Tibial nerve (tissue), 4 donors: ENCODE measurements around the gene NUDT7. TPM values are rescaled to one million over a fixed set of nuclear protein-coding genes. Genes with fewer than 3 reads are reported as not detected.

ENCODE experiments used
- DNase-seq, 2 donors: peaks; one replicate each; pipeline ENCODE4 v3.0.0-alpha.2; 2019; ENCODE audit warnings: low spot score in 2 of 2
- H3K27ac ChIP-seq, 4 donors: fragments of 200-600 bp; sonication (generic) in 3 of 4; one replicate each; pipeline ENCODE4 v1.5.1; 2017 to 2019; ENCODE audit warnings: mild to moderate bottlenecking in 1 of 4
- H3K27me3 ChIP-seq, 2 donors: fragments of 200-600 bp; sonication (generic) in 1 of 2; one replicate each; pipeline versions ENCODE4 v1.5.1 to v1.6.0; 2017 to 2019
- H3K36me3 ChIP-seq, 3 donors: fragments of 200-600 bp; sonication (generic); one replicate each; pipeline ENCODE4 v1.5.1; 2018 to 2019
- H3K4me1 ChIP-seq, 4 donors: fragments of 200-600 bp; sonication (generic) in 3 of 4; one replicate each; pipeline ENCODE4 v1.5.1; 2017 to 2019
- H3K4me3 ChIP-seq, 4 donors: fragments of 200-600 bp; sonication (generic) in 3 of 4; one replicate each; pipeline ENCODE4 v1.5.1; 2017 to 2019; ENCODE audit warnings: mild to moderate bottlenecking in 1 of 4, moderate library complexity in 1 of 4
- H3K9me3 ChIP-seq, 4 donors: fragments of 200-600 bp; sonication (generic) in 3 of 4; one replicate each; pipeline ENCODE4 v1.5.1; 2017 to 2019
- EP300 ChIP-seq, 2 donors: sonication (generic); formaldehyde crosslinking; IDR thresholded peaks; one replicate each; pipeline ENCODE4 v1.6.1; 2017; ENCODE audit warnings: antibody characterized with exemption in 2 of 2, mild to moderate bottlenecking in 1 of 2
- POLR2A ChIP-seq, 2 donors: fragments of 450-650 bp; IDR thresholded peaks; one replicate each; pipeline ENCODE4 v1.6.1; 2017; ENCODE audit warnings: antibody characterized with exemption in 2 of 2, mild to moderate bottlenecking in 2 of 2, moderate library complexity in 2 of 2
- WGBS, 2 donors: methylation state at CpG; one replicate each; pipeline ENCODE4 v1.1.5; 2018; 5-methylcytosine and 5-hydroxymethylcytosine counted together
- total RNA-seq, 4 donors: library from RNA; depleted of rRNA; stranded (reverse); fragments of >200 nt; gene quantifications; one replicate each; pipeline ENCODE4 v1.1.0, GENCODE V29; 2016
- TF ChIP-seq, protein P1 (sequence below), 5 experiments: fragments of 200-600 bp in 3 of 5; fragments of 450-650 bp in 2 of 5; sonication (generic) in 3 of 5; IDR thresholded peaks; one replicate each; pipeline ENCODE4 v1.5.1; 2016 to 2019; ENCODE audit warnings: antibody characterized with exemption in 5 of 5, mild to moderate bottlenecking in 3 of 5, moderate library complexity in 2 of 5

NUDT7 gene
- total RNA-seq, 4 donors from 2014 or later, result 4.3 to 22.7 (median 11.6) TPM

DNA sequence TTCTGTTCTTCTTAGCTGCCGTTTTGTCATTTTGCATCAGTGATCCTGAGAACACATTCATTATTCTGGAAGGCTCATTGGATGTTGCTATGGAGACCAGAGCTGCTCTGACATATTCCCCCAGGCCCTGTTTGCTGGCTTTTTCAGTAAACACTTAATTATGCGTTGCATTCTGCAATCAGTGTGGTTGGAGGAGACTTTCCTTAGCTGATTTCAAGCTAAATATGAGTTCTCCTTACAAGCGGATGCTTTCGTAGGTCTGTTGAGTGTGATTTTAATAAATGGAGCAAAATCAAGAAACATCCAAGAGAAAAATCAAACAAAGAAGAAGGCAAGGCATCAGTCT lies 38.2 kb upstream of the NUDT7 start:
- Histone ChIP-seq H3K36me3 (no peaks in the 10 kb centered on the region), H3K27me3 (no peaks in the 10 kb centered on the region), H3K9me3 (no peaks in the 10 kb centered on the region), H3K27ac (no peak overlapping the region), H3K4me1 (peaks cover 0 to 9% (median 0%) of the 10 kb centered on the region in 4 donors), H3K4me3 (no peak overlapping the region)
- 61 to 64% methylated on average over 4 of the region's 4 CpGs for WGBS, 2 donors
- no peak for DNase-seq
- TF ChIP-seq, protein P1, sequence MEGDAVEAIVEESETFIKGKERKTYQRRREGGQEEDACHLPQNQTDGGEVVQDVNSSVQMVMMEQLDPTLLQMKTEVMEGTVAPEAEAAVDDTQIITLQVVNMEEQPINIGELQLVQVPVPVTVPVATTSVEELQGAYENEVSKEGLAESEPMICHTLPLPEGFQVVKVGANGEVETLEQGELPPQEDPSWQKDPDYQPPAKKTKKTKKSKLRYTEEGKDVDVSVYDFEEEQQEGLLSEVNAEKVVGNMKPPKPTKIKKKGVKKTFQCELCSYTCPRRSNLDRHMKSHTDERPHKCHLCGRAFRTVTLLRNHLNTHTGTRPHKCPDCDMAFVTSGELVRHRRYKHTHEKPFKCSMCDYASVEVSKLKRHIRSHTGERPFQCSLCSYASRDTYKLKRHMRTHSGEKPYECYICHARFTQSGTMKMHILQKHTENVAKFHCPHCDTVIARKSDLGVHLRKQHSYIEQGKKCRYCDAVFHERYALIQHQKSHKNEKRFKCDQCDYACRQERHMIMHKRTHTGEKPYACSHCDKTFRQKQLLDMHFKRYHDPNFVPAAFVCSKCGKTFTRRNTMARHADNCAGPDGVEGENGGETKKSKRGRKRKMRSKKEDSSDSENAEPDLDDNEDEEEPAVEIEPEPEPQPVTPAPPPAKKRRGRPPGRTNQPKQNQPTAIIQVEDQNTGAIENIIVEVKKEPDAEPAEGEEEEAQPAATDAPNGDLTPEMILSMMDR (IDR thresholded peaks at IDR 0.05), result no peak
- TF ChIP-seq EP300 (IDR thresholded peaks at IDR 0.05) (no peak), POLR2A (IDR thresholded peaks at IDR 0.05) (no peak)

DNA sequence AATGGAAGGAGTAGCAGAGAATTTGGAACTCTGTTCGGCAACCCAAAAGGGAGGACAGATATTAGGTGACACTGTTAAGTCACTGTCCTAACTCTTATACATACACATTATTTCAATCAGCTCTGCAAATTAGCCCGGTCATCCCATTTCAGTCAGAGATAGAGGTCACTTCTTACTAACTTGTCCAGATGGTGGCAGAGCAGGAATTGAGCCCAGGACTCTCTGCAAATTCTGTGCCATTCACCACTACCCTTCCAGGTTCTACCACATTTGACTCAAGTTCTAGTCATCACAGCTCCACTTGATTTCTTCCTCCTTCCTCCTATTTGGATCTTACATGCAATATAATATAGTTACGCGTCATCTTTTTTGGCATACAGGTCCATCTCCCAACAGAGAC lies 35.9 kb upstream of the NUDT7 start:
- no peaks in the 10 kb centered on the region for H3K9me3 ChIP-seq
- H3K27me3 ChIP-seq, result no peaks in the 10 kb centered on the region
- H3K36me3 ChIP-seq, result no peaks in the 10 kb centered on the region
- no peak for DNase-seq
- no peak overlapping the region for H3K27ac ChIP-seq
- H3K4me1 ChIP-seq, result no peaks in the 10 kb centered on the region
- 83 to 99% methylated on average over 4 of the region's 4 CpGs for WGBS, 2 donors
- TF ChIP-seq POLR2A (IDR thresholded peaks at IDR 0.05), result no peak
- no peak for TF ChIP-seq EP300 (IDR thresholded peaks at IDR 0.05)
- TF ChIP-seq, protein P1 (IDR thresholded peaks at IDR 0.05), result no peak
- H3K4me3 ChIP-seq, result no peak overlapping the region

DNA sequence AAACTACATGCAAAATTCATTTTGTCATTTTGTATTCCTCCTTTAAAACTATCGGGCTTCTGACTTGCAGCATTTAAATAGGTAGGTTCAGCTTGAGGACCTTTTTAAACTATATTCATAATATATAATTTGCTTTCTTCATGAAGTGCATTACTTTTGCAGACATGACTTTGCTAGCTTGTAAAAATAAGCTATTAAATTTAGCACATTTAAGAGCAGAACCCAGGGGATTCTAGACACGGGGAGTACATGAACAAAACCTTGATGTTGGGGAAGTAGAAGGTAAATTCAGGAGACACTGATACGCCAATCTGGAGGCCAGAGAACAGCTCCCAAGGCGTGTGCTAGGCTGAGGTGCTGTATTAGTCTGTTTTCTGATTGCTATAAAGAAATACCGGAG lies 32.3 kb upstream of the NUDT7 start:
- no peak for TF ChIP-seq POLR2A (IDR thresholded peaks at IDR 0.05)
- TF ChIP-seq, protein P1 (IDR thresholded peaks at IDR 0.05), result no peak
- TF ChIP-seq EP300 (IDR thresholded peaks at IDR 0.05), result no peak
- H3K9me3 ChIP-seq, result no peaks in the 10 kb centered on the region
- H3K27ac ChIP-seq, result no peak overlapping the region
- no peak for DNase-seq
- H3K36me3 ChIP-seq, result no peaks in the 10 kb centered on the region
- H3K4me3 ChIP-seq, result no peak overlapping the region
- WGBS, 2 donors, result 82 to 86% methylated on average over 5 of the region's 5 CpGs
- no peaks in the 10 kb centered on the region for H3K4me1 ChIP-seq
- no peaks in the 10 kb centered on the region for H3K27me3 ChIP-seq

DNA sequence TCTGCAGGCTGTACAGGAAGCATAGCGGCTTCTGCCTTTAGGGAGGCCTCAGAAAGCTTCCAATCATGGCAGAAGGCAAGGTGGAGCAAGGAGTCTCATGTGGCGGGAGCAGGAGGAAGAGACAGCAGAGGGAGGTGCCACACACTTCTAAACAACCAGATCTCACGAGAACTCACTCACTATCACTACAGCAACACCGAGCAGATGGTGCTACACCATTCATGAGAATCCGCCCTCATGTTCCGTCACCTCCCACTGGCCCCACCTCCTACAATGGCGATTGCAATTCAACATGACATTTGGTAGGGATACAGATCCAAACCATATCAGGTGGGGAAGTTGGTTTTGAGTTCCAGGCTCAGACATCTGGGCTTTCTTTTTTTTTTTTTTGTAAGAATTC lies 31.9 kb upstream of the NUDT7 start:
- WGBS, 2 donors, result 73 to 76% methylated on average over 7 of the region's 7 CpGs
- Histone ChIP-seq H3K36me3 (no peaks in the 10 kb centered on the region), H3K9me3 (no peaks in the 10 kb centered on the region), H3K4me3 (no peak overlapping the region), H3K27ac (no peak overlapping the region), H3K27me3 (no peaks in the 10 kb centered on the region), H3K4me1 (no peaks in the 10 kb centered on the region)
- TF ChIP-seq EP300 (IDR thresholded peaks at IDR 0.05) (no peak), POLR2A (IDR thresholded peaks at IDR 0.05) (no peak)
- TF ChIP-seq, protein P1 (IDR thresholded peaks at IDR 0.05), result no peak
- no peak for DNase-seq

DNA sequence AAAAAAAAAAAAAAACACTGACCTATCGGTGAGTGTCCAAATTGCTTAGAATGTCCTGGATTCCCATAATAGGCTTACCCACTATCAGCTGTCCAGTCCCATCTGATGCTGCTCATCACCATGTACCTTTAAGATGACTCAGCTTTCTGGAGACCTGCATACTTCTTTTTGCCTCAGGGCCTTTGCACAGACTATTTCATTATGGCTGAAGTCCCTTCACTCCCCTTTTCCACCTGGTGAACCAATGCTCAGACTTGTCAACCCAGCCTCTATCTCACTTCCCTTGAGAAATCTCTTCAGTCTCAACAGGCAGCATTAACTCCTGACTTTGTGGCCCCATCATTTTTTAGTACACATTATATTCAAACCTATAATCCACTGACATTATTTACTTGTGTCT lies 29.7 kb upstream of the NUDT7 start:
- Histone ChIP-seq H3K4me3 (no peak overlapping the region), H3K27me3 (no peaks in the 10 kb centered on the region), H3K4me1 (no peaks in the 10 kb centered on the region), H3K27ac (no peak overlapping the region), H3K36me3 (no peaks in the 10 kb centered on the region), H3K9me3 (no peaks in the 10 kb centered on the region)
- DNase-seq, result no peak
- 97 to 100% methylated on average over 1 of the region's 1 CpG for WGBS, 2 donors
- TF ChIP-seq, protein P1 (IDR thresholded peaks at IDR 0.05), result no peak
- no peak for TF ChIP-seq EP300 (IDR thresholded peaks at IDR 0.05)
- no peak for TF ChIP-seq POLR2A (IDR thresholded peaks at IDR 0.05)
